OCI-LY7 (cell line): ENCODE measurements around the gene CEP104.

Experiments
- CTCF ChIP-seq: fragments of 200-600 bp; sonication (generic); conservative IDR thresholded peaks from 2 replicates; pipeline ENCODE4 v1.5.1; 2014; ENCODE audit warnings: mild to moderate bottlenecking, antibody characterized with exemption, low read length, moderate library complexity, mixed read lengths
- EZH2phosphoT487 ChIP-seq: fragments of 200-600 bp; sonication (generic); IDR thresholded peaks from 2 replicates; pipeline ENCODE4 v1.6.1; 2018; ENCODE audit warnings: low read depth, borderline replicate concordance, mild to moderate bottlenecking, mixed run types, antibody characterized with exemption, low read length, moderate library complexity, mixed read lengths

DNA sequence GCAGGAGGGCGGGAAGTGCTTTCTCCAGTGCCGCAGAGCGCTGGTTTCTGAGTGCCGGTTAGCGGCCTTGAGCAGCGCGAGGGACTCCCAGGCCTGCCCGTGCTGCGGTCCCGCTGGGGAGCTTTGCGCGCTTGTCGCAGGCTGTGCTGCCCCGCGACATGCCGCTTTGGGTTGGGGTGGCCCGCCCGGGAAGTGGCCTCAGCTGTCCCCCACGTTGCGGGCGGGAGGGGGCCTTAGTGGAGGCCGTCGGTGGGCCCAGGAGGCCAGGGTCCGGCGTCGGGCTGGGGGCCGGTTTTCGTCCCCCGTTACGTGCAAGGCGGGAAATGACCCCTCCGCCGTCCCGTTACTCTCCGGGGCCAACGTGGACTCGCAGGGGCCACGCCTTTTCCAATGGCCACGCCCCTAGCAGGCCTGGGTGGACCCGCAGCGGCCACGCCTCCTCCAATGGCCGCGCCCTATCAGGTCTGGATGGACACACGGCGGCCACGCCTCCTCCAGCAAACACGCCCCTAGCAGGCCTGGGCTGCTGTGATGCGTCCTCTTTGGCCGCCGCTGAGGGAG is 44.0 kb upstream of the CEP104 start:
- no peak for TF ChIP-seq CTCF
- TF ChIP-seq EZH2phosphoT487, result no peak
